Duodenal mucosa (tissue), 2 donors: ENCODE results near the gene ATP8B4.

Source experiments
- H3K27ac ChIP-seq: one replicate; pipeline ENCODE4 v1.7.0; 2013; ENCODE audit warnings: low read depth, low read length
- H3K27me3 ChIP-seq, 2 donors: one replicate each; pipeline ENCODE4 v1.7.0; 2013; ENCODE audit warnings: low read length in 2 of 2, control low read depth in 1 of 2; ENCODE audit not compliant: insufficient read depth in 2 of 2, control insufficient read depth in 1 of 2
- H3K36me3 ChIP-seq, 2 donors: one replicate each; pipeline ENCODE4 v1.7.0; 2013; ENCODE audit warnings: low read length in 2 of 2, control low read depth in 1 of 2; ENCODE audit not compliant: insufficient read depth in 2 of 2, control insufficient read depth in 1 of 2
- H3K4me1 ChIP-seq, 2 donors: one replicate each; pipeline ENCODE4 v1.7.0; 2013; ENCODE audit warnings: low read length in 2 of 2, control low read depth in 1 of 2; ENCODE audit not compliant: insufficient read depth in 2 of 2, control insufficient read depth in 1 of 2
- H3K4me3 ChIP-seq, 2 donors: one replicate each; pipeline ENCODE4 v1.7.0; 2013; ENCODE audit warnings: low read length in 2 of 2, low read depth in 1 of 2
- H3K9ac ChIP-seq, 2 donors: one replicate each; pipeline ENCODE4 v1.7.0; 2013; ENCODE audit warnings: low read length in 2 of 2, low read depth in 1 of 2
- H3K9me3 ChIP-seq, 2 donors: one replicate each; pipeline ENCODE4 v1.7.0; 2013; ENCODE audit warnings: low read length in 2 of 2, control low read depth in 1 of 2; ENCODE audit not compliant: control insufficient read depth in 1 of 2

Gene ATP8B4

GRCh38 chr15:50066666-50067065 is 52.4 kb downstream of the ATP8B4 start:
- no peak overlapping the region for H3K4me3 ChIP-seq
- H3K4me1 ChIP-seq: peaks cover 16 to 35% of the 10 kb centered on the region in 2 donors
- H3K27me3 ChIP-seq: no peaks in the 10 kb centered on the region
- no peak overlapping the region for H3K9ac ChIP-seq
- H3K27ac ChIP-seq: no peak overlapping the region
- no peaks in the 10 kb centered on the region for H3K9me3 ChIP-seq
- no peaks in the 10 kb centered on the region for H3K36me3 ChIP-seq

- no peak overlapping the region for H3K9ac ChIP-seq
- H3K36me3 ChIP-seq: no peaks in the 10 kb centered on the region
- no peak overlapping the region for H3K27ac ChIP-seq
- no peak overlapping the region for H3K4me3 ChIP-seq
- no peaks in the 10 kb centered on the region for H3K27me3 ChIP-seq
- H3K9me3 ChIP-seq: no peaks in the 10 kb centered on the region
- H3K4me1 ChIP-seq: peaks cover 16 to 39% of the 10 kb centered on the region in 2 donors
These were observed 52.8 kb downstream of the ATP8B4 start for GRCh38 chr15:50066202-50066601.

- no peak overlapping the region for H3K4me3 ChIP-seq
- H3K9ac ChIP-seq: no peak overlapping the region
- no peaks in the 10 kb centered on the region for H3K36me3 ChIP-seq
- peaks cover 16 to 39% of the 10 kb centered on the region in 2 donors for H3K4me1 ChIP-seq
- no peak overlapping the region for H3K27ac ChIP-seq
- H3K9me3 ChIP-seq: no peaks in the 10 kb centered on the region
- no peaks in the 10 kb centered on the region for H3K27me3 ChIP-seq
These were observed 53.8 kb downstream of the ATP8B4 start for GRCh38 chr15:50065279-50065678.

- no peaks in the 10 kb centered on the region for H3K36me3 ChIP-seq
- H3K4me3 ChIP-seq: no peak overlapping the region
- H3K27me3 ChIP-seq: no peaks in the 10 kb centered on the region
- no peaks in the 10 kb centered on the region for H3K9me3 ChIP-seq
- no peak overlapping the region for H3K27ac ChIP-seq
- H3K9ac ChIP-seq: no peak overlapping the region
- peaks cover 16 to 41% of the 10 kb centered on the region in 2 donors for H3K4me1 ChIP-seq
These were observed 54.4 kb downstream of the ATP8B4 start for GRCh38 chr15:50064673-50065072.

- Histone ChIP-seq H3K4me1 (peaks cover 20 to 50% of the 10 kb centered on the region in 2 donors), H3K4me3 (no peak overlapping the region), H3K27ac (no peak overlapping the region), H3K36me3 (no peaks in the 10 kb centered on the region), H3K9ac (no peak overlapping the region), H3K9me3 (no peaks in the 10 kb centered on the region), H3K27me3 (no peaks in the 10 kb centered on the region)
These were observed 55.8 kb downstream of the ATP8B4 start for GRCh38 chr15:50063226-50063625.

GRCh38 chr15:50061503-50061902 is 57.5 kb downstream of the ATP8B4 start:
- Histone ChIP-seq H3K27ac (no peak overlapping the region), H3K36me3 (no peaks in the 10 kb centered on the region), H3K4me3 (no peak overlapping the region), H3K9me3 (no peaks in the 10 kb centered on the region), H3K4me1 (peaks cover 7 to 42% of the 10 kb centered on the region in 2 donors), H3K27me3 (no peaks in the 10 kb centered on the region), H3K9ac (no peak overlapping the region)

GRCh38 chr15:50059883-50060282 is 59.1 kb downstream of the ATP8B4 start:
- peaks cover 22 to 56% of the 10 kb centered on the region in 2 donors for H3K4me1 ChIP-seq
- no peak overlapping the region for H3K27ac ChIP-seq
- no peak overlapping the region for H3K4me3 ChIP-seq
- no peaks in the 10 kb centered on the region for H3K9me3 ChIP-seq
- no peaks in the 10 kb centered on the region for H3K27me3 ChIP-seq
- no peak overlapping the region for H3K9ac ChIP-seq
- no peaks in the 10 kb centered on the region for H3K36me3 ChIP-seq

GRCh38 chr15:50059203-50059772 is 59.7 kb downstream of the ATP8B4 start:
- Histone ChIP-seq H3K9me3 (no peaks in the 10 kb centered on the region), H3K4me3 (no peak overlapping the region), H3K27me3 (no peaks in the 10 kb centered on the region), H3K36me3 (no peaks in the 10 kb centered on the region), H3K27ac (no peak overlapping the region), H3K4me1 (peaks cover 25 to 58% of the 10 kb centered on the region in 2 donors), H3K9ac (no peak overlapping the region)

- Histone ChIP-seq H3K27me3 (no peaks in the 10 kb centered on the region), H3K4me3 (no peak overlapping the region), H3K9ac (no peak overlapping the region), H3K9me3 (no peaks in the 10 kb centered on the region), H3K27ac (no peak overlapping the region), H3K36me3 (no peaks in the 10 kb centered on the region), H3K4me1 (peaks cover 25 to 53% of the 10 kb centered on the region in 2 donors)
These were observed 61.0 kb downstream of the ATP8B4 start for GRCh38 chr15:50057905-50058639.

- Histone ChIP-seq H3K27me3 (no peaks in the 10 kb centered on the region), H3K36me3 (no peaks in the 10 kb centered on the region), H3K9ac (no peak overlapping the region), H3K4me1 (peaks cover 26 to 53% of the 10 kb centered on the region in 2 donors), H3K9me3 (no peaks in the 10 kb centered on the region), H3K27ac (no peak overlapping the region), H3K4me3 (no peak overlapping the region)
These were observed 61.8 kb downstream of the ATP8B4 start for GRCh38 chr15:50057196-50057595.
